K562 (cell line): ENCODE data around the gene GZMM. TPM values are rescaled to one million over a fixed set of nuclear protein-coding genes. Genes with fewer than 3 reads are reported as not detected.
A peak's percentile ranks its signal among the peaks of the same experiment; 100 is the strongest.

Experiments used
- FOXA1 ChIP-seq: fragments of 450-650 bp; IDR thresholded peaks from 2 replicates; pipeline ENCODE4 v1.6.1; 2016; ENCODE audit warnings: mild to moderate bottlenecking, borderline replicate concordance
- HNRNPLL ChIP-seq: fragments of 200-400 bp; formaldehyde crosslinking; IDR thresholded peaks from 2 replicates; pipeline ENCODE4 v1.6.1; 2017; ENCODE audit warnings: low read length, low read depth, mild to moderate bottlenecking; ENCODE audit not compliant: poor library complexity, severe bottlenecking
- PML ChIP-seq: IDR thresholded peaks from 2 replicates; pipeline ENCODE4 v1.6.1; 2012; ENCODE audit warnings: low read length, inconsistent platforms
- POLR2G ChIP-seq: fragments of 200-400 bp; formaldehyde crosslinking; IDR thresholded peaks from 2 replicates; pipeline ENCODE4 v1.6.1; 2017; ENCODE audit warnings: low read depth, mild to moderate bottlenecking, antibody characterized with exemption, low read length, moderate library complexity
- RFX1 ChIP-seq: fragments of 450-650 bp; IDR thresholded peaks from 2 replicates; pipeline ENCODE4 v1.6.1; 2016; ENCODE audit warnings: mild to moderate bottlenecking, moderate library complexity
- ZNF561 ChIP-seq: fragments of 450-650 bp; formaldehyde crosslinking; conservative IDR thresholded peaks from 2 replicates; pipeline ENCODE4 v1.4.0; 2020; ENCODE audit warnings: mild to moderate bottlenecking, moderate library complexity
- ZSCAN32 ChIP-seq: fragments of 450-650 bp; formaldehyde crosslinking; IDR thresholded peaks from 2 replicates; pipeline ENCODE4 v1.4.0; 2020; ENCODE audit warnings: mild to moderate bottlenecking, moderate library complexity
- polyA plus RNA-seq, 8 experiments: library from polyadenylated mRNA; depleted of rRNA in 4 of 8; stranded (reverse) in 5 of 8; unstranded in 3 of 8; fragments of >200 nt; fragmentation: Nextera tagmentation in 2 of 8; fragmentation: Illumina TruSeq in 1 of 8; extraction: Ambion mirVana in 2 of 8; extraction: Trizol in 1 of 8; gene quantifications; 2 replicates each; pipeline versions ENCODE4 v1.2.1 to v1.2.3, GENCODE V29; 2011 to 2014; ENCODE audit warnings: inconsistent platforms in 1 of 8, missing spikeins in 1 of 8
- total RNA-seq, 7 experiments: library from RNA; depleted of rRNA in 6 of 7; stranded (reverse); fragments of >200 nt in 6 of 7; fragmentation: Illumina TruSeq in 2 of 7; extraction: Trizol in 2 of 7; gene quantifications; 2 replicates each; pipeline versions ENCODE4 v1.2.1 to v1.2.3, GENCODE V29; 2011 to 2021; ENCODE audit warnings: low replicate concordance in 1 of 7
- TF ChIP-seq, protein P1 (sequence below): IDR thresholded peaks from 2 replicates; pipeline ENCODE4 v1.6.1; 2011; ENCODE audit warnings: borderline replicate concordance, low read depth, mild to moderate bottlenecking, moderate library complexity, low read length; ENCODE audit not compliant: insufficient read depth, poor library complexity, severe bottlenecking
- TF ChIP-seq, protein P2 (sequence below): sonication (generic); formaldehyde crosslinking; IDR thresholded peaks from 2 replicates; pipeline ENCODE4 v1.8.1; 2023; ENCODE audit warnings: mild to moderate bottlenecking, missing genetic modification reagents
- TF ChIP-seq, protein P3 (sequence below): fragments of 200-600 bp; sonication (generic); IDR thresholded peaks from one replicate; pipeline ENCODE4 v1.6.1; 2012; ENCODE audit warnings: mild to moderate bottlenecking, low read depth, low read length, inconsistent platforms

Gene GZMM
- total and polyA plus RNA-seq, 9 of the 15 experiments (the other 6 are each of a cell fraction or from before 2014, with no cell fraction given): 0.08 to 2.6 (median 0.70) TPM; not detected in 2

DNA sequence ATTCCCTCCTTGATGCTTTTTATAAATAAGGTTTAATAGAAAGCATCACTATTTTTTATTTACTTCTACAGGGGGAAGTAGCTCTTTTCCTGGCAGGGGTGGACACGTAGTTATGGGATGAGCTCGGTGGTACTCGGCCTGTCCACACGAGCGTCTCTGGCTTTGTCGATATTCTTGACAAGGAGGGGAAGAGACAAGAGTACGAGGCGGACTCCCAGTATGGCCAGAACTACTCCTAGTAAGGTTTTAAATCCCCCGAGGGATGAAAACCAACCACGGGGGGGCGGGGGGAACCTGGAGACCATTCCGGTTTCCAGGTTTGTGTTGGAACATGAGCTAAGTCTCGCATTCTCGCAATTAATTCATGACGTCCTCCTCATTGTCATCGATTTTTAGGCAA, 23.0 kb downstream of the GZMM start (continued):
- TF ChIP-seq, protein P1, sequence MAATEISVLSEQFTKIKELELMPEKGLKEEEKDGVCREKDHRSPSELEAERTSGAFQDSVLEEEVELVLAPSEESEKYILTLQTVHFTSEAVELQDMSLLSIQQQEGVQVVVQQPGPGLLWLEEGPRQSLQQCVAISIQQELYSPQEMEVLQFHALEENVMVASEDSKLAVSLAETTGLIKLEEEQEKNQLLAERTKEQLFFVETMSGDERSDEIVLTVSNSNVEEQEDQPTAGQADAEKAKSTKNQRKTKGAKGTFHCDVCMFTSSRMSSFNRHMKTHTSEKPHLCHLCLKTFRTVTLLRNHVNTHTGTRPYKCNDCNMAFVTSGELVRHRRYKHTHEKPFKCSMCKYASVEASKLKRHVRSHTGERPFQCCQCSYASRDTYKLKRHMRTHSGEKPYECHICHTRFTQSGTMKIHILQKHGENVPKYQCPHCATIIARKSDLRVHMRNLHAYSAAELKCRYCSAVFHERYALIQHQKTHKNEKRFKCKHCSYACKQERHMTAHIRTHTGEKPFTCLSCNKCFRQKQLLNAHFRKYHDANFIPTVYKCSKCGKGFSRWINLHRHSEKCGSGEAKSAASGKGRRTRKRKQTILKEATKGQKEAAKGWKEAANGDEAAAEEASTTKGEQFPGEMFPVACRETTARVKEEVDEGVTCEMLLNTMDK: no peak
- TF ChIP-seq, protein P2, sequence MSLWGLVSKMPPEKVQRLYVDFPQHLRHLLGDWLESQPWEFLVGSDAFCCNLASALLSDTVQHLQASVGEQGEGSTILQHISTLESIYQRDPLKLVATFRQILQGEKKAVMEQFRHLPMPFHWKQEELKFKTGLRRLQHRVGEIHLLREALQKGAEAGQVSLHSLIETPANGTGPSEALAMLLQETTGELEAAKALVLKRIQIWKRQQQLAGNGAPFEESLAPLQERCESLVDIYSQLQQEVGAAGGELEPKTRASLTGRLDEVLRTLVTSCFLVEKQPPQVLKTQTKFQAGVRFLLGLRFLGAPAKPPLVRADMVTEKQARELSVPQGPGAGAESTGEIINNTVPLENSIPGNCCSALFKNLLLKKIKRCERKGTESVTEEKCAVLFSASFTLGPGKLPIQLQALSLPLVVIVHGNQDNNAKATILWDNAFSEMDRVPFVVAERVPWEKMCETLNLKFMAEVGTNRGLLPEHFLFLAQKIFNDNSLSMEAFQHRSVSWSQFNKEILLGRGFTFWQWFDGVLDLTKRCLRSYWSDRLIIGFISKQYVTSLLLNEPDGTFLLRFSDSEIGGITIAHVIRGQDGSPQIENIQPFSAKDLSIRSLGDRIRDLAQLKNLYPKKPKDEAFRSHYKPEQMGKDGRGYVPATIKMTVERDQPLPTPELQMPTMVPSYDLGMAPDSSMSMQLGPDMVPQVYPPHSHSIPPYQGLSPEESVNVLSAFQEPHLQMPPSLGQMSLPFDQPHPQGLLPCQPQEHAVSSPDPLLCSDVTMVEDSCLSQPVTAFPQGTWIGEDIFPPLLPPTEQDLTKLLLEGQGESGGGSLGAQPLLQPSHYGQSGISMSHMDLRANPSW (CRISPR knock-in tag): no peak
- TF ChIP-seq HNRNPLL (no peak), FOXA1 (no peak), RFX1 (no peak), POLR2G (no peak), ZNF561 (CRISPR knock-in tag) (no peak), PML (0 out of 2 replicates have a peak, but pooled peaks have one; percentile 6), ZSCAN32 (CRISPR knock-in tag) (no peak)
- TF ChIP-seq, protein P3, sequence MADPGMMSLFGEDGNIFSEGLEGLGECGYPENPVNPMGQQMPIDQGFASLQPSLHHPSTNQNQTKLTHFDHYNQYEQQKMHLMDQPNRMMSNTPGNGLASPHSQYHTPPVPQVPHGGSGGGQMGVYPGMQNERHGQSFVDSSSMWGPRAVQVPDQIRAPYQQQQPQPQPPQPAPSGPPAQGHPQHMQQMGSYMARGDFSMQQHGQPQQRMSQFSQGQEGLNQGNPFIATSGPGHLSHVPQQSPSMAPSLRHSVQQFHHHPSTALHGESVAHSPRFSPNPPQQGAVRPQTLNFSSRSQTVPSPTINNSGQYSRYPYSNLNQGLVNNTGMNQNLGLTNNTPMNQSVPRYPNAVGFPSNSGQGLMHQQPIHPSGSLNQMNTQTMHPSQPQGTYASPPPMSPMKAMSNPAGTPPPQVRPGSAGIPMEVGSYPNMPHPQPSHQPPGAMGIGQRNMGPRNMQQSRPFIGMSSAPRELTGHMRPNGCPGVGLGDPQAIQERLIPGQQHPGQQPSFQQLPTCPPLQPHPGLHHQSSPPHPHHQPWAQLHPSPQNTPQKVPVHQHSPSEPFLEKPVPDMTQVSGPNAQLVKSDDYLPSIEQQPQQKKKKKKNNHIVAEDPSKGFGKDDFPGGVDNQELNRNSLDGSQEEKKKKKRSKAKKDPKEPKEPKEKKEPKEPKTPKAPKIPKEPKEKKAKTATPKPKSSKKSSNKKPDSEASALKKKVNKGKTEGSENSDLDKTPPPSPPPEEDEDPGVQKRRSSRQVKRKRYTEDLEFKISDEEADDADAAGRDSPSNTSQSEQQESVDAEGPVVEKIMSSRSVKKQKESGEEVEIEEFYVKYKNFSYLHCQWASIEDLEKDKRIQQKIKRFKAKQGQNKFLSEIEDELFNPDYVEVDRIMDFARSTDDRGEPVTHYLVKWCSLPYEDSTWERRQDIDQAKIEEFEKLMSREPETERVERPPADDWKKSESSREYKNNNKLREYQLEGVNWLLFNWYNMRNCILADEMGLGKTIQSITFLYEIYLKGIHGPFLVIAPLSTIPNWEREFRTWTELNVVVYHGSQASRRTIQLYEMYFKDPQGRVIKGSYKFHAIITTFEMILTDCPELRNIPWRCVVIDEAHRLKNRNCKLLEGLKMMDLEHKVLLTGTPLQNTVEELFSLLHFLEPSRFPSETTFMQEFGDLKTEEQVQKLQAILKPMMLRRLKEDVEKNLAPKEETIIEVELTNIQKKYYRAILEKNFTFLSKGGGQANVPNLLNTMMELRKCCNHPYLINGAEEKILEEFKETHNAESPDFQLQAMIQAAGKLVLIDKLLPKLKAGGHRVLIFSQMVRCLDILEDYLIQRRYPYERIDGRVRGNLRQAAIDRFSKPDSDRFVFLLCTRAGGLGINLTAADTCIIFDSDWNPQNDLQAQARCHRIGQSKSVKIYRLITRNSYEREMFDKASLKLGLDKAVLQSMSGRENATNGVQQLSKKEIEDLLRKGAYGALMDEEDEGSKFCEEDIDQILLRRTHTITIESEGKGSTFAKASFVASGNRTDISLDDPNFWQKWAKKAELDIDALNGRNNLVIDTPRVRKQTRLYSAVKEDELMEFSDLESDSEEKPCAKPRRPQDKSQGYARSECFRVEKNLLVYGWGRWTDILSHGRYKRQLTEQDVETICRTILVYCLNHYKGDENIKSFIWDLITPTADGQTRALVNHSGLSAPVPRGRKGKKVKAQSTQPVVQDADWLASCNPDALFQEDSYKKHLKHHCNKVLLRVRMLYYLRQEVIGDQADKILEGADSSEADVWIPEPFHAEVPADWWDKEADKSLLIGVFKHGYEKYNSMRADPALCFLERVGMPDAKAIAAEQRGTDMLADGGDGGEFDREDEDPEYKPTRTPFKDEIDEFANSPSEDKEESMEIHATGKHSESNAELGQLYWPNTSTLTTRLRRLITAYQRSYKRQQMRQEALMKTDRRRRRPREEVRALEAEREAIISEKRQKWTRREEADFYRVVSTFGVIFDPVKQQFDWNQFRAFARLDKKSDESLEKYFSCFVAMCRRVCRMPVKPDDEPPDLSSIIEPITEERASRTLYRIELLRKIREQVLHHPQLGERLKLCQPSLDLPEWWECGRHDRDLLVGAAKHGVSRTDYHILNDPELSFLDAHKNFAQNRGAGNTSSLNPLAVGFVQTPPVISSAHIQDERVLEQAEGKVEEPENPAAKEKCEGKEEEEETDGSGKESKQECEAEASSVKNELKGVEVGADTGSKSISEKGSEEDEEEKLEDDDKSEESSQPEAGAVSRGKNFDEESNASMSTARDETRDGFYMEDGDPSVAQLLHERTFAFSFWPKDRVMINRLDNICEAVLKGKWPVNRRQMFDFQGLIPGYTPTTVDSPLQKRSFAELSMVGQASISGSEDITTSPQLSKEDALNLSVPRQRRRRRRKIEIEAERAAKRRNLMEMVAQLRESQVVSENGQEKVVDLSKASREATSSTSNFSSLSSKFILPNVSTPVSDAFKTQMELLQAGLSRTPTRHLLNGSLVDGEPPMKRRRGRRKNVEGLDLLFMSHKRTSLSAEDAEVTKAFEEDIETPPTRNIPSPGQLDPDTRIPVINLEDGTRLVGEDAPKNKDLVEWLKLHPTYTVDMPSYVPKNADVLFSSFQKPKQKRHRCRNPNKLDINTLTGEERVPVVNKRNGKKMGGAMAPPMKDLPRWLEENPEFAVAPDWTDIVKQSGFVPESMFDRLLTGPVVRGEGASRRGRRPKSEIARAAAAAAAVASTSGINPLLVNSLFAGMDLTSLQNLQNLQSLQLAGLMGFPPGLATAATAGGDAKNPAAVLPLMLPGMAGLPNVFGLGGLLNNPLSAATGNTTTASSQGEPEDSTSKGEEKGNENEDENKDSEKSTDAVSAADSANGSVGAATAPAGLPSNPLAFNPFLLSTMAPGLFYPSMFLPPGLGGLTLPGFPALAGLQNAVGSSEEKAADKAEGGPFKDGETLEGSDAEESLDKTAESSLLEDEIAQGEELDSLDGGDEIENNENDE: no peak
